Stimulated activated naive CD8-positive, alpha-beta T cell treated with anti-CD3 and anti-CD28 coated beads, Interleukin-15, amount 100 ng/mL, for 72 hours (primary cell): Measurements from ENCODE around the gene TIMM17B.

Source experiments
- ATAC-seq: fragments of 150-1000 bp; cut with Tn5 transposase; 2 replicates; pipeline ENCODE4 v1.10.0; 2021; ENCODE audit warnings: mild to moderate bottlenecking, moderate library complexity
- DNase-seq, 2 donors: peaks; one replicate each; pipeline ENCODE4 v3.0.0; 2021 to 2022
- H3K27ac Mint-ChIP-seq, 2 donors: one replicate each; pipeline ENCODE4 v1.8.0; 2022; ENCODE audit warnings: mild to moderate bottlenecking in 2 of 2, mixed read lengths in 2 of 2, moderate library complexity in 2 of 2
- H3K27me3 Mint-ChIP-seq: one replicate; pipeline ENCODE4 v1.8.0; 2022; ENCODE audit warnings: mixed read lengths
- H3K4me1 Mint-ChIP-seq: one replicate; pipeline ENCODE4 v1.8.0; 2022; ENCODE audit warnings: mild to moderate bottlenecking, mixed read lengths
- H3K4me3 Mint-ChIP-seq, 2 donors: one replicate each; pipeline ENCODE4 v1.8.0; 2022; ENCODE audit warnings: mild to moderate bottlenecking in 2 of 2, mixed read lengths in 2 of 2, moderate library complexity in 1 of 2
- H3K9me3 Mint-ChIP-seq, 2 donors: one replicate each; pipeline ENCODE4 v1.8.0; 2022; ENCODE audit warnings: mixed read lengths in 2 of 2

The TIMM17B gene

DNA sequence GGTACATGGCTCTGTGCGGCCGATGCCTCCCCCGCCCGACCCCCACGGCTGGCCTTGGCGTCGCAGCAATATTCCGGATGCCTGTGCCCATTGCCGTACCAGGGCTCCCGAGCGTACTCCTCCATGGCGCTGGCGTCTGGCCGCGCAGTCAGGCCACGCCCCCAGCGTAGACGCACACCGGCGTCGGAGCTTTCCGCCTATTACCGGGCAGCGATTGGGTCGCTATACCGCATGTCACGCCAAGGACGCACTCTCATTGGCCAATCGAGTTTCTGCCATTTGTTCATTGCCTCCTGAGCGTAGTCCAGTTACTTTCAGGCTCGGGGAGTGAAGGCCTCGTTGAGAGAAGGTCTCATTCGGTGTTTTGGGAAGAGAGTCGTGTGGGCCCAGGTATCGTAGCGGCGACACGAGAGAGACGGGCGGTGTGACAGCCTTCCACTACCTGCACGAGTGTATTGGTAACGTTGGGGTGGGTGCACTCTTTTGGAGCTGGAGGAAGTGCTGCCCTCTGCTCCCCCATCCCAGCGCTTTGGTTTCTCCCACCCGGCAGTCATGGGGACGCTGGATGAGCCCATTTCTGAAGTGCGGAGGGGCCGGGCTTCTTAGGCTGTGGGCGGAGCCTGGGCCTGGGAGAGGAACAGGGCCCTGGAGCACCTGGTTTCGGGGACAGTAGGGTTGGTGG lies at the start of gene TIMM17B, which contains the start of gene PQBP1:
TIMM17B (minus strand) TSS at position 144 of the 682 bp plus-strand sequence; CDS start at position 125, 19 bp downstream.
PQBP1 (plus strand) TSS at position 306 of the 682 bp plus-strand sequence. CDS start 580 bp downstream, outside the sequence.
- Mint-ChIP-seq H3K9me3 (no peaks in the 10 kb centered on the region), H3K4me3 (peak within 1 kb of the TSS; percentile 81 to 95), H3K27me3 (no peaks in the 10 kb centered on the region), H3K4me1 (peaks cover 39% of the 10 kb centered on the region), H3K27ac (peak within 1 kb of the TSS; percentile 93 to 97)
- DNase-seq (peak; percentile 82 to 92), ATAC-seq (peak; percentile 95)

DNA sequence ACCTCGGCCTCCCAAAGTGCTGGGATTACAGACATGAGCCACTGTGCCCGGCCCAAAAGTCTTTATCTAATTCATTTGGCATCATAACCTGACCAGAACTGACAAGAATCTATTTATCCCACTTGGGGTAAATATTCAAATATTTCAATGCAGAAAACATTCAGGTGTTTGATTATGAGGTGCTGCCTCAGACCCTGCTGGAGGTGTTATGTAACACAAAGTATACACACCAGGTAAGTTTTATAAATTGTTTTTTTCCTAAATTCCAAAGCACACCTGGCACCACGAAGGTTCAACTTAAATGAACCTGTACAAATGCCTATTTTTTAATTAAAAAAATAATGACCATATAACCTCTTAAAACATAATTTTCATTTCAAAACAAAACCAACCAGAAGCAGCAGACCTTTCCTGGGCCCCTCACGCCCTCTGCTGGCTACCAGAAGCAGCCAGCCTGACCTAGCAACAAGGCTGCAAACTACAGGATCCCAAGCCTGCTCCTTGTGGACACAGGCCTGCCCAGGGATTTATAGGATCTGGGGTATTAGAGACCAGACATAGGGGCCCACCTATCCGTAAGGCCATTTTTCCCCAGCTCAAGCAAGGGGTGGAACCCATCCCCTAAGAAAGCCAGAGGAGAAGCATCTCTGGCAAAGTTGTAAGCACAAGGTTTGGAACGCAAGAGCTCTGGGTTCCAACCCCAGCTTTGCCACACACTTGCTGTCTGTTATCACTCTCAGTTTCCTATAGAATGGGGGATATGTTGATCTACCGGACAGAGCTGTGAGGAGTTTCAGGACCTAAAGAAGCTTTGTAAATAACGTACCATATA lies 48.2 kb upstream of the TIMM17B start:
- peak overlapping the region in 1 of 2 donors; percentile 63 for H3K27ac Mint-ChIP-seq
- H3K4me3 Mint-ChIP-seq, result peak overlapping the region; percentile 54 to 64
- ATAC-seq (no peak), DNase-seq (peak in 1 of 2 donors; percentile 39)
- no peaks in the 10 kb centered on the region for H3K27me3 Mint-ChIP-seq
- H3K4me1 Mint-ChIP-seq, result peaks cover 66% of the 10 kb centered on the region
- H3K9me3 Mint-ChIP-seq, result no peaks in the 10 kb centered on the region

DNA sequence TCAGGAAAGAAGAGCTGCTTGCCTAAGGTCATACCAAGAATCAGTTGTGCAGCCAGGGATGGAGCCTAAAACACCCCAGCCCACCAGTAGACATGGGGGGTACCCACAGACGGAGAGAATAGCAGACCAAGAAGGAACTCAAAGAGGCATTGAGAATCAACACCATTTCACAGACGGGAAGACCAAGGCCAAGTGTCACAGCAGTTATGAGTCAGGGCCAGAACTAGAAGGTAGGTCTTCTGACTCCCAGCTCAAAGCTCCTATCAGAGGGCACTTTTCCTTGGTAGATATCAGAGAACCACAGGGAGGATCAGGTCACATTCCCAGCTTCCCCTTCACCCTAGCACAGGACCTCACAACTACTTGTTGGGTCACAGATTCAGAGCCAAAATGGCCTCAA lies 45.3 kb upstream of the TIMM17B start:
- Mint-ChIP-seq H3K27me3 (no peaks in the 10 kb centered on the region), H3K27ac (peak overlapping the region; percentile 89 to 94), H3K4me3 (peak overlapping the region; percentile 74 to 80), H3K4me1 (peaks cover 88% of the 10 kb centered on the region), H3K9me3 (no peaks in the 10 kb centered on the region)
- ATAC-seq (no peak), DNase-seq (no peak)

DNA sequence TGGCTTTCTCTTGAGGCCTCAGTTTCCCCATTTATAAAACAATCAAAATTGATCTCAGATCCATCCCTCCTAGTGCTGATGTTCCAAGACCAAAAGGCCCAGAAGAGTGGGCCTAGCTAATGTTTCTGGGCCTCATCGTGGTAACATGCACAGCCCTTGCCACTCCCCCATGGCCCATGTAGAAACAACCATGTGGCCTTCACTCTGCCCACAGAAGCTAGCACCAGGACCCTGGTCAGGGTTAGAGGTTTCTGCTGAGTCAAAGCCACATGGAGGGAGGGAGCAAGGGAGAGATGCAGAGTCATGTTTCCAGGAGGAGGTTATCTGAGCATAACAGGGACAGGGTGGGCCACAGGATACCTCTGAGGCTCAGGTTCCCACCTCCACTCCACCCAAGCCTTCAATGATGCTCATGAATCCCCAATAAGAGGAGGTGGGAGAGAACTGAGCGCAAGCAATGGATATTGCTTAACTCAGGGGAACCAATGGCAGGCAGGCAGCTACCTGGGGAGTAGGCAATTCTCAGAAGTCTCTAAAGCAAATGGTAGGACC lies 42.9 kb upstream of the TIMM17B start:
- DNase-seq, result peak in 1 of 2 donors; percentile 43
- peaks cover 94% of the 10 kb centered on the region for H3K4me1 Mint-ChIP-seq
- no peaks in the 10 kb centered on the region for H3K9me3 Mint-ChIP-seq
- H3K27ac Mint-ChIP-seq, result peak overlapping the region; percentile 81 to 99
- ATAC-seq, result no peak
- H3K4me3 Mint-ChIP-seq, result peak overlapping the region; percentile 57 to 89
- no peaks in the 10 kb centered on the region for H3K27me3 Mint-ChIP-seq

DNA sequence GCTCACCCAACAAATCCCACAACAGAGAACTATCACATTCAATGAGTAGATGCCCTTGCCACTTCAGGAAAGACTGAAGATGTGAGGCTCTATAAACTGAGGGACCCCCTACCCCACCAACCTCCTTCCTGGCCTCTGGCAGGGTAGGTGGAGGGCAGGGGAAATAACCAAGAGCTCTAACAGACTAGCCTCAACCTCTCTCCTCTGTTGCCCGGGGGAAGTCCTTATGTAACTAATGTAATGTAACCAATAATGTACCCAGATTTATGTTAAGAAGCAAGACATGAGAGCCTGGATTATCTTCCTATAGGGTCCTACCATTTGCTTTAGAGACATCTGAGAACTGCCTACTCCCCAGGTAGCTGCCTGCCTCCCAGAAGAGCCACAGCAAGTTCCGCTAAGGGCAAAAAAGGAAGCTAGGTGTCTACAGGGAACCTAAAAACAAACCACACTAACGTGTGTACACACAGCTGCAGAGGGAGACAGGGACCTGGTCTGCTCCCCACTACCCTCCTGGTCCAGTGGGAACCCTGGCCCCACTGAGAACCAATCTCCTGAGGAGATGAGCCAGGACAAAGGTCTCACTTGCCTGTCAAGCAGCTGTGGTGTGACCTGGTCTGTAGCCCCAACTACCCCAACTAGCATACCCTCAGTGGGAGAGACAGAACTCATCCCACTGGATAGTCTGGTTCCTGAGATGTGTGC lies 42.1 kb upstream of the TIMM17B start:
- H3K4me1 Mint-ChIP-seq, result peaks cover 99% of the 10 kb centered on the region
- ATAC-seq (peak; percentile 11), DNase-seq (peak; percentile 43 to 55)
- H3K27ac Mint-ChIP-seq, result peak overlapping the region; percentile 95 to 99
- H3K9me3 Mint-ChIP-seq, result no peaks in the 10 kb centered on the region
- H3K4me3 Mint-ChIP-seq, result peak overlapping the region; percentile 82 to 89
- H3K27me3 Mint-ChIP-seq, result no peaks in the 10 kb centered on the region

DNA sequence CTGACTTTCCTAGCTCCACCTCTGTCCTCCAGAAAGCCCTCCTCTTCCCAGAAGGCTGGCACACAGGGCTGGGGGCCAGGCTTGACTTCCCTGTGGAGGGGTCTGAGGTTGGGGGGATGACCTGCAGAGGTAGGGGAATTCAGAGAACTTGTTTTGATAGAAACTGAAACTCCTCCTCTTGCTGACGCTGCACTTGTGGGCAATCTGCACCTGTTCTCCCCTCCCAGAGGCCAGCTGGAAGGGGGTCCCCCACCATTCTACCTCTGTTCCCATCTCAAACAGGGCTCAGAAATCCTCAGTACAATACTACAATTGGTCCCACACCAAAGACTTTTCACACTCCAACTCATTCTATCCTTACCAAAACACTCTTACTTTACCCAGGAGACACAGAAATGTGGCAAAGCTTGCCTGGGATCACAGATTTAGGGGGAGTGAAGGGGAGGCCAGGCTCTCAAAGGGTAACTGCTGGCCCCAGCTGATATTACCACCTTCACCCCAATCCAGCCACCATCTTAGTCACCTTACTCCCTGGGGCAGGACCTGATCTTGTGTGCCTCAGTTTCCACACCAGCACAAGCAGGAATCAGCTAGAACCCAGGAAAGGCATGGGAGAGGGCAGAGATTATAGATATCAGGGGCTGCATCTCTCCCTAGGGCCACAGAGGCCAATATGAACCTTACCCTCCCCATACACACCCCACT lies 41.3 kb upstream of the TIMM17B start:
- DNase-seq, result peak; percentile 75 to 88
- H3K27ac Mint-ChIP-seq, result peak overlapping the region; percentile 95 to 99
- H3K4me3 Mint-ChIP-seq, result peak overlapping the region; percentile 82 to 89
- no peaks in the 10 kb centered on the region for H3K27me3 Mint-ChIP-seq
- ATAC-seq, result peak; percentile 56
- peaks cover 99% of the 10 kb centered on the region for H3K4me1 Mint-ChIP-seq
- no peaks in the 10 kb centered on the region for H3K9me3 Mint-ChIP-seq

DNA sequence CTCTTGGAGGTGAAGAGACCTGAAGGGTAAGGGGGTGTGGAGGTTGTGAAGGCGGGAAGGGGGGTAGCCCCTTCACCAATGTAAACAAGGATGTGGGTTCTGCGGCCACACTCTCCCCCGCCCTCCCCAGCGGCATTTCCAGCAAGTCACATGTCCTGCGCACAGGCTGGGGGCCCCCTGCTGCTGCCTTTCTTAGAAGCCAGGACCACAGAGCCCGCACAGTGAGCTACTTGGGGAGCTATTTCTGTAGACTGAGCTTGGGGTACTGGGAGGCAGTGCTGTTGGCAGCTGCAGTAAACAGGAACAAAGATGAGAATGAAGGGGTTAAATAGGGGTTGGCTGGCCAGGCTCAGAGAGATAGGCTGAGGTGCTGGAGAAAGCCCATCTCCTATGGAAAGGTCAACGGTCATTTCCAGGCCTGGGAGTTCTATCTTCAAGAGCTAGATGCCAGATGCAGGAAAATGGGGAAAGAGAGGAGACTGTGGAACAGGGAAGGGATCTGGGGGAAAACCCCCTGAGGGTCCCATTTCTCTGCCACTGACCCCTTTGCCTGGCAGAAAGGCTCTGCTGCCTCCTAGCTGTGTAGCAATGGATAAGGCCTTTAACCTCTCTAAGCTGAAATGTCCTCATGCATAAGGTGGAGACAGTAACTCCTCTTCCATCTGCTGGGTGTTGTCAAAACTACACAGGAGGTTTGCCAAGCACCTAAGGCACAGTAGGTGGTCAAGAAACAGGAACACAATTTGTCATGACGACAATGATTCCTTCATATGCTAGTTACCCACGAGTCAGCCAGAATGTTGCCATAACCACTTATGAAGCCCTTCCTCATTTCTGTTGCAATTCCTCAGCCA lies 39.7 kb upstream of the TIMM17B start:
- ATAC-seq (peak; percentile 84), DNase-seq (peak; percentile 89 to 95)
- Mint-ChIP-seq H3K4me1 (peaks cover 94% of the 10 kb centered on the region), H3K4me3 (peak overlapping the region; percentile 82 to 89), H3K9me3 (no peaks in the 10 kb centered on the region), H3K27me3 (no peaks in the 10 kb centered on the region), H3K27ac (peak overlapping the region; percentile 95 to 99)

DNA sequence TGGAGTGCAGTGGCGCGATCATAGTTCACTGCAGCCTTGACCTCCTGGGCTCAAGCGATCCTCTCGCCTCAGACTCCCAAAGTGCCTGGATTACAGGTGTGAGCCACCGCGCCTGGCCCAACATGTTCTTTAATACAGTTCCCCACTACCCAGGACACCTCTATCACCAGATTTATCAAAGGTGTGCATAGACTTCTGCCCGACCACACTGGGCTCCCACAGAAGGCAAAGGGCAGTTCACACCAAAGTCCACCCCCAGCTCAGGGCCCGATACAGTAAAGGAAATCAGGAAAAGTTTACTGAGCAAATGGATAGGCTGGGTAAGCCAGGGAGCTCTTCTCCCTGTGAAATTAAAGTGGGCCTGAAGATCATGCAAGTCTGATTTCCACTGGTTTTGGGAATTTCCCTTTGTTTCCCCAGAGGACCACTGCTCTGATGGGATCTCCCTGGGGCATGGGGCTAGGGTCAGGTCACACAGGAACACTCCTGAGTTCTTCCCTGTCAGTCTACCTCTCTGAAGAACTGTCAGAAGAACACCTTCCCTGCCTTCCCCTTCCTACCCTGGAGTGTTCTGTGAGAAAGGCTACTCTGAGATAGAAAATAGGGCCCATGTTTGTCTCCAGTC lies 39.0 kb upstream of the TIMM17B start:
- Mint-ChIP-seq H3K4me3 (peak overlapping the region; percentile 82 to 89), H3K27me3 (no peaks in the 10 kb centered on the region), H3K27ac (peak overlapping the region; percentile 89 to 99), H3K4me1 (peaks cover 86% of the 10 kb centered on the region), H3K9me3 (no peaks in the 10 kb centered on the region)
- DNase-seq, result no peak
- no peak for ATAC-seq

DNA sequence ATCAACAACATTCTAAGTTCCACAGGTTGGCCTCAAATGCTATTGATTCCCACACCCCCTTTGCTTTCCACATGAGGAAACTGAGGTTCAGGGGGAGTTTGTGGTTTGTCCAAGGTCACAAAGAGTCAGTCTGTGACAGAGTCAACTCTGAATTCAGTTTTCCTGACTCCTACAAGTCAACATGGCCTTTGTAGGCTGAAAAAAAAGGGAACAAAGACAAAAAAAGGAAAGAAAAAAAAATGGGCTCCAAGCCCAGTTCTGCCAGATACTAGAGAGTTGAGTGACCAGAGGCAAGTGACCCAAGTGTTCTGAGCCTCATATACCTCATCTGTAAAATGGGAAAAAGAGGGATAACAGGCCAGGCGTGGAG lies 37.7 kb upstream of the TIMM17B start:
- DNase-seq (no peak), ATAC-seq (no peak)
- H3K27me3 Mint-ChIP-seq, result no peaks in the 10 kb centered on the region
- peak overlapping the region; percentile 95 to 99 for H3K27ac Mint-ChIP-seq
- H3K4me3 Mint-ChIP-seq, result peak overlapping the region; percentile 70 to 75
- peaks cover 75% of the 10 kb centered on the region for H3K4me1 Mint-ChIP-seq
- H3K9me3 Mint-ChIP-seq, result no peaks in the 10 kb centered on the region

DNA sequence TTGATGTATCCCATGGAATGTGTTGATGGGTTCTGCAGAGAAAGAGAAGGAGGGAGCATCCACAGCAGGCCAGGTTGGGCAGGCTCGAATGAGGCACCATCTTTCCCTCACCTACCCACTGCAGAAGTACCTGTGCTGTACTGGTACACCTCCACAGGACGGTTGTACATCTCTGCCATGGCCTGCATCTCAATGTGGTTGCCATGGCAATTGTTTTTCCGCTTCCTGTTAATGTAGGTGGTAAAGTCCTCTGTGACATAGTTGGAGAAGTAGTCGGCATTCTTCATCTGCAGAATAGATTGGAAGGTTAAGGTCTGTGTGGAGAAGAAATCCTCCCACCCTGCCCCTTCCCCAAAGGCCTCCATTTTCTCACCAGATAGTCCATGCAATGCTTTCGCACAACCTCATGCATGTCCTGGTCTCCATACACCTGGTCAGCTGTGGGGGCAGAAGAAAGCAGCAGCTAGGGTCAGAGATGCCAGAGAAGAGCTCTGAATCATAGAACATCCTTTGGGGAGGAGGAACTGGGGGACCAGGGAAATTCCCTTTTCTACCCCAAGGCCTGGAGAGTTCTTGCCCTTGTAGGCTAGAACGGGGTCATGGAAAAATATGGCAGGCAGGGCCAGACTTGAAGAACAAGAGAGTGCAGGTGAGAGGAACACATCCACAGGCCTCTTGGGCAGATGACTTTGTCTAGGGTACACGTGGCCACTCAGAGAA lies 37.2 kb upstream of the TIMM17B start:
- DNase-seq (peak in 1 of 2 donors; percentile 36), ATAC-seq (no peak)
- H3K27ac Mint-ChIP-seq, result peak overlapping the region; percentile 95 to 99
- H3K9me3 Mint-ChIP-seq, result no peaks in the 10 kb centered on the region
- H3K4me1 Mint-ChIP-seq, result peaks cover 70% of the 10 kb centered on the region
- H3K27me3 Mint-ChIP-seq, result no peaks in the 10 kb centered on the region
- H3K4me3 Mint-ChIP-seq, result peak overlapping the region; percentile 70 to 75

DNA sequence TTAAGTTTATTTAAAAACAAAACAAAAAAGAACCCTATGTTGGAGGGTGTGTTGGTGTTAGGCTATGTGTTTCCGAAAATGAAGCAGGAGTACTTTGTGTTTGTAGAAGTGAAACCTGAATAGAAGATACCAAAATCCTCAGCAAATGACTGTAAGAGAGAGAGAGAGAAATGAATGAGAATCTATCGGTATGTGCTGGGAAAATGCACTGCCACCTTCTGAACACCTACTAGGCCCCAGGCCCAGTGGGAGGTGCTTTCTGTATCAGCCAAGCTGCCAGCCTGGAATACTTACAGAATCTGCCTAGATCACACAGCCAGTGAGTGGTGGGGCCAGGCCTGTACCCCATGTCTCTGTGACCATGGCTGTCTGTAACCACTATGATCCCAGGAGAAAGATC lies 36.2 kb upstream of the TIMM17B start:
- no peak for DNase-seq
- peaks cover 60% of the 10 kb centered on the region for H3K4me1 Mint-ChIP-seq

DNA sequence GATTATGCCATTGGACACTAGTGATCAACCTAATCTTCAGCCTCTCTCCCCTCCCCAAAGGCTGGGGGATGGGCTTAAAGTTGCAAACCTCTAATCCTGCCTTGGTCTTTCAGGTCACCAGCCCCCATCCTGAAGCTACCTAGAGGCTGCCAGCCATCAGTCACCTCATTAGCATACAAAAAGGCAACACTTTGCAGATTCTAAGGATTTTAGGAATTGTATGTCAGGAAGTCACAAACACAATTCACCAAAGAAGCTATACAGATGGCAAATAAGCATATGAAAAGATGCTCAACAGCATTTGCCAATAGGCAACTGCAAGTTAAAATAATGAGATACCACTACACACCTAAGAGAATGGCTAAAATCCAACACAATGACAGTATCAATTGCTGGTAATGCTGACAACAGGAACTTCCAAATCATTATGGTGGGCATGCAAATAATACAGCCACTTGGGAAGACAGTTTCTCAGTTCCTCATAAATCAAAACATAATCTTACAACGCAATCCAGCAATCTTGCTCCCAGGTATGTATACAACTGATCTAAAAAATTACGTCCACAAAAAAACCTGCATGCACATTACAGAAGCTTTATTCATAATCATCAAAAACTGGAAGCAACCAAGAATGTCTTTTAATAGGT lies 30.3 kb upstream of the TIMM17B start:
- DNase-seq, result no peak
- peaks cover 41% of the 10 kb centered on the region for H3K4me1 Mint-ChIP-seq
- H3K27me3 Mint-ChIP-seq, result no peaks in the 10 kb centered on the region
- no peaks in the 10 kb centered on the region for H3K9me3 Mint-ChIP-seq
- no peak overlapping the region for H3K27ac Mint-ChIP-seq
- no peak for ATAC-seq
- H3K4me3 Mint-ChIP-seq, result no peak overlapping the region

More for the DNA sequence above, 36.2 kb upstream of the TIMM17B start:
- Mint-ChIP-seq H3K27me3 (no peaks in the 10 kb centered on the region), H3K4me3 (peak overlapping the region; percentile 44 to 75), H3K27ac (peak overlapping the region; percentile 72 to 74), H3K9me3 (no peaks in the 10 kb centered on the region)
- no peak for ATAC-seq

DNA sequence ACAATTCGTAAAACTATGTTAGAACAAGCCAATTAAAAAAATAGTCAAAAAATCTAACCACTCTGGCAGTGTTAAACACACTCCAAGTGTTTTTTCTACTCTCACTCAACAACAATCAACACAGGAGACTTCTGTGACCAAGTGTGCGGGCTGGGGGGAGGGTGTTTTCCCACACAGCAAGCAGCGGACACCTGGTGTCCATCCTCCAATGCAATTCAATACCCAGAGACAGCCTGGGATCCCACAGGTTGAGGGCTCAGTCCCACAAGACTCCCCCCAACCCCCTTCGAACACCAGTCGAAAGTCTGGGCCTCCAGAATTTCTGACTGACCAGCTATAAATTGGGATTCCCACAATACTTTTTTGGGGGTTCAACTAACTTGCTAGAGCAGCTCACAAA lies 29.6 kb upstream of the TIMM17B start:
- Mint-ChIP-seq H3K27me3 (no peaks in the 10 kb centered on the region), H3K4me3 (no peak overlapping the region), H3K9me3 (no peaks in the 10 kb centered on the region), H3K4me1 (peaks cover 46% of the 10 kb centered on the region), H3K27ac (no peak overlapping the region)
- ATAC-seq (no peak), DNase-seq (no peak)
